Activated CD4-positive, alpha-beta T cell treated with anti-CD3 and anti-CD28 coated beads for 36 hours (primary cell): ENCODE results near the gene CEP131. TPM values are rescaled to one million over a fixed set of nuclear protein-coding genes. Genes with fewer than 3 reads are reported as not detected.
"Not testable (repeated sequence)": the region's sequence is repeated elsewhere in the genome, so short reads cannot be mapped to it uniquely, and the experiment has no call there.

Experiments used
- ATAC-seq: fragments of 200-7000 bp; cut with Tn5 transposase; one replicate; pipeline ENCODE4 v1.10.0; 2021; ENCODE audit warnings: mild to moderate bottlenecking, moderate library complexity
- CTCF ChIA-PET: fragments of 350-600 bp; sonication (Branson Sonifier 250); formaldehyde crosslinking; loops from one replicate; lab custom pipeline; 2021; ENCODE audit warnings: antibody characterized with exemption; lab: Charles Lee
- POLR2A ChIA-PET: fragments of 350-600 bp; sonication (Branson Sonifier 250); formaldehyde crosslinking; loops from one replicate; lab custom pipeline; 2021; ENCODE audit warnings: antibody characterized with exemption, inconsistent platforms; lab: Charles Lee
- DNase-seq: peaks from one replicate; pipeline ENCODE4 v3.0.0-alpha.2; 2020
- H3K27ac Mint-ChIP-seq: one replicate; pipeline ENCODE4 v1.8.0; 2021; ENCODE audit warnings: mixed read lengths
- H3K27me3 Mint-ChIP-seq: one replicate; pipeline ENCODE4 v1.8.0; 2021; ENCODE audit warnings: mixed read lengths
- H3K36me3 Mint-ChIP-seq: one replicate; pipeline ENCODE4 v1.8.0; 2021; ENCODE audit warnings: low read depth, mixed read lengths
- H3K4me1 Mint-ChIP-seq: one replicate; pipeline ENCODE4 v1.8.0; 2021; ENCODE audit warnings: mixed read lengths
- H3K4me3 Mint-ChIP-seq: one replicate; pipeline ENCODE4 v1.8.0; 2021; ENCODE audit warnings: mild to moderate bottlenecking, moderate library complexity, mixed read lengths
- H3K9me3 Mint-ChIP-seq: one replicate; pipeline ENCODE4 v1.8.0; 2021; ENCODE audit warnings: low read depth, mixed read lengths
- intact Hi-C, 2 experiments: fragments of 100-400 bp; cut with DNase I in 1 of 2; cut with micrococcal nuclease in 1 of 2; formaldehyde crosslinking; loops; one replicate each; pipeline versions ENCODE4 v1.14.2 to v1.15.1; 2022 to 2024; cut with DNase I, micrococcal nuclease
- total RNA-seq, 2 experiments: library from RNA; stranded (reverse); gene quantifications; one replicate each; pipeline ENCODE4 v1.2.3, GENCODE V29; 2021

The CEP131 gene
- total RNA-seq, 2 experiments from 2014 or later = 7.6 to 9.5 TPM

GRCh38 chr17:81231121-81231645 is 8.4 kb upstream of the CEP131 start:
- ChIA-PET POLR2A (no interaction called here), CTCF (interaction anchor here (0.6 kb wide), 1 partner anchor 13 kb away, joined by 3 read pairs; no protein-coding TSS in a partner anchor)
- no peak overlapping the region for H3K27ac Mint-ChIP-seq
- H3K4me3 Mint-ChIP-seq = no peak overlapping the region
- H3K4me1 Mint-ChIP-seq = peaks cover 7% of the 10 kb centered on the region
- DNase-seq = no peak
- H3K27me3 Mint-ChIP-seq = no peaks in the 10 kb centered on the region
- intact Hi-C loops = no loop called here
- H3K36me3 Mint-ChIP-seq = peaks cover 9% of the 10 kb centered on the region
- H3K9me3 Mint-ChIP-seq = no peaks in the 10 kb centered on the region
- no peak for ATAC-seq

GRCh38 chr17:81230043-81230820 is 7.5 kb upstream of the CEP131 start:
- CTCF ChIA-PET = interaction anchor here (0.6 to 1.1 kb wide), 4 partner anchors 8 to 87 kb away, joined by 3 read pairs; partner anchors contain the start of gene TEPSIN
- POLR2A ChIA-PET = no interaction called here
- Mint-ChIP-seq H3K27ac (no peak overlapping the region), H3K9me3 (no peaks in the 10 kb centered on the region), H3K36me3 (peaks cover 9% of the 10 kb centered on the region), H3K4me1 (peaks cover 7% of the 10 kb centered on the region), H3K4me3 (no peak overlapping the region), H3K27me3 (no peaks in the 10 kb centered on the region)
- peak; percentile 45 for ATAC-seq
- intact Hi-C loops = no loop called here
- peak; percentile 46 for DNase-seq

DNA sequence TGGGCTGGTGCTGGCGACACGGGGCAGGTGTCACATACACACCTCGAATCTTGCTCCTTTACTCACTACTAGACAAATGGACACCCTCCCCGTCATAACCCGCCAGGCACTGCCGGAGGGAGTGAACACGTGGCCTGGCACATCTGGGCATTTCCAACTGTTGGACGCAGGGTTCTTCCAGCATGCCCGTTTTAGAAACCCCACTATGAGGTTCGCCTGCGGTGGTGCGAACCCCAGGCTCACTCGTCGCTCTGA is 6.8 kb upstream of the CEP131 start:
- H3K9me3 Mint-ChIP-seq = no peaks in the 10 kb centered on the region
- ATAC-seq = no peak
- intact Hi-C loops = loop anchor here in 1 of 2 experiments (10.0 kb wide), 1 partner anchor 685 kb away; the partner anchor contains the start of gene RPTOR
- H3K36me3 Mint-ChIP-seq = peaks cover 9% of the 10 kb centered on the region
- no peak for DNase-seq
- peaks cover 7% of the 10 kb centered on the region for H3K4me1 Mint-ChIP-seq
- H3K27me3 Mint-ChIP-seq = no peaks in the 10 kb centered on the region
- H3K4me3 Mint-ChIP-seq = no peak overlapping the region
- POLR2A ChIA-PET = no interaction called here
- H3K27ac Mint-ChIP-seq = no peak overlapping the region
- CTCF ChIA-PET = interaction anchor here (0.5 to 1.1 kb wide), 4 partner anchors 9 to 87 kb away, joined by 3 read pairs; partner anchors contain the start of gene TEPSIN

DNA sequence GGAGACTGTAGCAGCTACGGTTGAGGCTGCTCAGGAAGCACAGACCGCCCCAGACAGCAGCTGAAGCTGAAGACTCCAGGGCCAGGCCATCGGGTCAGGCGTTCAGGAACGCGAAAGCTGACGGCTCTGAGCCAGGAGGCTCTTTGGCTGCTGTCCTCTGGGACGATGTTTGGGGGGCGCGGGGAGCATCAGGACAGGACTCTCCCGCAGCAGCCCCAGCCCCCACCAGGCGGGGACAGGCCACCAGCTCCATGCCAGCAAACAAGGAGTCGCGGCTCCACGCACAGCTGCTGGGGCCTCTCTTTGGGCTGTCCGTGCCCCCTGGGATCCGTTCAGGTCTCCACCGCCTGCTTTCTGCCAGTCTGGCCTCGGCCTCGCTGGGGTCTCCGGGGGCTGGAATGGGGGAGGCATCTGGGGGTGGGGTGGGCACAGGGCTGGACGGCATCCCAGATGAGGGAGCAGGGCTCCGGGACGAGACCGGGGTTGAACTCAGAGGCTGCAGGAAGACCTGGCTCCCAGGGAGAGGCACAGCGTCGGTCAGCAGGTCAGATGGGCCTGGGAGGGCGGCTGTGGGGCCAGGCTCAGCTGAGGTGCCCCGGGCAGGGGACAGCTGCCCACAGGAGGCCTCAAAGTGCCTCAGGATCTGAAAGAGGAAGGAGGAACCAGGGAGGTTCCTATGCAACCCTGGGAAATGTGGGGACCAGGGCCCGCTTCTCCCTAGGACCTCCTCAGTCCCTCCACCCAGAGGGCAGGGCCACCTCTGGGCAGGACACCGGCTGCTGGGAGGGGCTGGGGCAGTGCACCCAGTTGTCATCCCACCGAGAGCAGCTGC is 6.3 kb upstream of the CEP131 start:
- ChIA-PET CTCF (interaction anchor here (0.5 to 1.0 kb wide), 2 partner anchors 11 to 54 kb away, joined by 3 read pairs; no protein-coding TSS in a partner anchor), POLR2A (no interaction called here)
- no peaks in the 10 kb centered on the region for H3K9me3 Mint-ChIP-seq
- intact Hi-C loops = loop anchor here in 1 of 2 experiments (10.0 kb wide), 1 partner anchor 684 kb away; the partner anchor contains the start of gene RPTOR
- ATAC-seq = no peak
- H3K4me1 Mint-ChIP-seq = peaks cover 8% of the 10 kb centered on the region
- peaks cover 9% of the 10 kb centered on the region for H3K36me3 Mint-ChIP-seq
- no peaks in the 10 kb centered on the region for H3K27me3 Mint-ChIP-seq
- H3K27ac Mint-ChIP-seq = no peak overlapping the region
- H3K4me3 Mint-ChIP-seq = no peak overlapping the region
- DNase-seq = no peak

- intact Hi-C loops = loop anchor here in 1 of 2 experiments (10.0 kb wide), 1 partner anchor 684 kb away; the partner anchor contains the start of gene RPTOR
- H3K4me1 Mint-ChIP-seq = peaks cover 14% of the 10 kb centered on the region
- POLR2A ChIA-PET = no interaction called here
Observed at GRCh38 chr17:81228420-81228819, 5.7 kb upstream of the CEP131 start.

GRCh38 chr17:81227630-81228029 is 4.9 kb upstream of the CEP131 start:
- intact Hi-C loops = loop anchor here in 1 of 2 experiments (10.0 kb wide), 1 partner anchor 683 kb away; the partner anchor contains the start of gene RPTOR
- DNase-seq, H3K27me3 Mint-ChIP-seq, CTCF ChIA-PET, H3K4me3 Mint-ChIP-seq, H3K9me3 Mint-ChIP-seq, H3K36me3 Mint-ChIP-seq, POLR2A ChIA-PET, ATAC-seq, H3K27ac Mint-ChIP-seq: not testable (repeated sequence)
- H3K4me1 Mint-ChIP-seq = peaks cover 15% of the 10 kb centered on the region

More at GRCh38 chr17:81228420-81228819, 5.7 kb upstream of the CEP131 start:
- no peak overlapping the region for H3K4me3 Mint-ChIP-seq
- peaks cover 9% of the 10 kb centered on the region for H3K36me3 Mint-ChIP-seq
- CTCF ChIA-PET = no interaction called here
- H3K9me3 Mint-ChIP-seq = no peaks in the 10 kb centered on the region
- H3K27ac Mint-ChIP-seq = no peak overlapping the region
- DNase-seq (no peak), ATAC-seq (no peak)
- H3K27me3 Mint-ChIP-seq = no peaks in the 10 kb centered on the region

- intact Hi-C loops = loop anchor here (1.0 to 10.0 kb wide), 17 partner anchors 16 to 1188 kb away; partner anchors contain the start of genes NDUFAF8 (in 2 of the 2), TEPSIN (in 2 of the 2), BAIAP2 (in 1 of the 2) and CCDC137 (in 1 of the 2)
- POLR2A ChIA-PET = no interaction called here
- H3K9me3 Mint-ChIP-seq = no peaks in the 10 kb centered on the region
- no peaks in the 10 kb centered on the region for H3K36me3 Mint-ChIP-seq
- peak overlapping the region; percentile 76 for H3K27ac Mint-ChIP-seq
- peaks cover 19% of the 10 kb centered on the region for H3K4me1 Mint-ChIP-seq
- ATAC-seq = no peak
- no peaks in the 10 kb centered on the region for H3K27me3 Mint-ChIP-seq
- peak overlapping the region; percentile 50 for H3K4me3 Mint-ChIP-seq
- CTCF ChIA-PET = interaction anchor here (0.6 to 1.2 kb wide), 3 partner anchors 8 to 68 kb away, joined by 3 to 5 read pairs (median 4); partner anchors contain the start of genes NDUFAF8 and TEPSIN
- DNase-seq = no peak
Observed at GRCh38 chr17:81223762-81224130, 981 bp upstream of the CEP131 start.

DNA sequence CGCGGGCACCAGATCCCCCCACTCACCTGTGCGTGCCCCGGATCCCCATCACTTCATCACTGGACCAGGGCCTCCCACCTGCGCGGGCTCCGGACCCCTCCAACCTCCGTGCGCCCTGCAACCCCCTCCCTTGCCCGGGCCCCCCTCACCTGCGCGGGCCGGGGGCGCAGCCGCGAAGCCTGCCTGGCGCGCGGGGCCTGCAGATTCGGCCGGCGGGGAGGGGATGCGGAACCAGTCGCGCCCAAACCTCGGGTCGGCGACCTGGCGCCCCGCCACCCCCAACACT is 202 bp downstream of the CEP131 start:
- Mint-ChIP-seq H3K36me3 (no peaks in the 10 kb centered on the region), H3K4me1 (peaks cover 16% of the 10 kb centered on the region), H3K27ac (no peak overlapping the region), H3K9me3 (no peaks in the 10 kb centered on the region), H3K27me3 (no peaks in the 10 kb centered on the region), H3K4me3 (peak overlapping the region; percentile 50)
- ChIA-PET CTCF (interaction anchor here (1.0 kb wide), 1 partner anchor 16 kb away, joined by 7 read pairs; the partner anchor contains the start of genes NDUFAF8 and TEPSIN), POLR2A (interaction anchor here (0.6 to 1.2 kb wide), 3 partner anchors 12 to 944 kb away, joined by 3 to 8 read pairs (median 6); partner anchors contain the start of genes NDUFAF8 and TEPSIN)
- intact Hi-C loops = loop anchor here in 1 of 2 experiments (2.0 to 10.0 kb wide), 3 partner anchors 62 to 678 kb away; partner anchors contain the start of genes CCDC137, OXLD1 and RPTOR
- no peak for ATAC-seq
- no peak for DNase-seq

GRCh38 chr17:81221842-81222619 is 734 bp downstream of the CEP131 start:
- POLR2A ChIA-PET = interaction anchor here (1.1 to 1.2 kb wide), 2 partner anchors 12 to 17 kb away, joined by 6 to 8 read pairs; partner anchors contain the start of genes NDUFAF8 and TEPSIN
- H3K4me1 Mint-ChIP-seq = peaks cover 15% of the 10 kb centered on the region
- CTCF ChIA-PET = interaction anchor here (1.0 kb wide), 1 partner anchor 17 kb away, joined by 7 read pairs; the partner anchor contains the start of genes NDUFAF8 and TEPSIN
- peak overlapping the region; percentile 50 for H3K4me3 Mint-ChIP-seq
- no peaks in the 10 kb centered on the region for H3K36me3 Mint-ChIP-seq
- H3K27me3 Mint-ChIP-seq = no peaks in the 10 kb centered on the region
- H3K9me3 Mint-ChIP-seq = no peaks in the 10 kb centered on the region
- intact Hi-C loops = loop anchor here in 1 of 2 experiments (2.0 to 10.0 kb wide), 3 partner anchors 63 to 677 kb away; partner anchors contain the start of genes CCDC137, OXLD1 and RPTOR
- DNase-seq = no peak
- H3K27ac Mint-ChIP-seq = no peak overlapping the region
- no peak for ATAC-seq

- ChIA-PET CTCF (no interaction called here), POLR2A (no interaction called here)
- ATAC-seq (no peak), DNase-seq (no peak)
- Mint-ChIP-seq H3K4me1 (peaks cover 15% of the 10 kb centered on the region), H3K36me3 (no peaks in the 10 kb centered on the region), H3K27ac (no peak overlapping the region), H3K4me3 (peak overlapping the region; percentile 50), H3K27me3 (no peaks in the 10 kb centered on the region), H3K9me3 (no peaks in the 10 kb centered on the region)
- intact Hi-C loops = loop anchor here in 1 of 2 experiments (10.0 kb wide), 1 partner anchor 677 kb away; the partner anchor contains the start of gene RPTOR
Observed at GRCh38 chr17:81221371-81221841, 1.4 kb downstream of the CEP131 start.
